HG02885 (cell line): Measurements from ENCODE around the gene MMP21.

Source experiments
- ATAC-seq: cut with Tn5 transposase; IDR thresholded peaks from one replicate; pipeline ENCODE4 v1.9.1; 2021; ENCODE audit warnings: mild to moderate bottlenecking; ENCODE audit not compliant: unreplicated experiment, poor library complexity

Gene MMP21

GRCh38 chr10:125719173-125720001 is 56.2 kb downstream of the MMP21 start, which contains the start of gene EDRF1:
TSS of gene EDRF1 (plus strand) at chr10:125719709. CDS start at chr10:125719808, 99 bp downstream.
- peak; percentile 92 for ATAC-seq
